ENCODE data around the gene RFX8.

Gene RFX8

DNA sequence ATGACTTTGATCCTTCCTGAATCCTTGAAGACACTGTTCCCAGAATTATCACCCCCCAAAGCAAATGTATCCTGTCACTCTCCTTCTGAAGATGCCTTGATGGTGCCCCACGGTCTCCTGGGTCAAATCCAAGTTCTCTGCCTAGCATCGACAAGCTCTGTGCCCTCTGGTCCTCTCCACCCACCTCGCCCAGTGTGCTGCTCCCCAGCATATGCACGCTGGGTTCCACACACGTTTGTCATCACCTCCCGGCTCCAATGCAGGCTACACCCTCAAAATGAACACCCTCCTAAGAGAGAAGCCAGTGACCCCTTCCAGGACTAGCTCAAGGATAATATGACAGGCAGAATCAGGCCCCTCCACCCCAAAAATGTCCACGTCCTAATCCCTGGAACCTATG lies 48.1 kb downstream of the RFX8 start:
- H3K27me3 ChIP-seq (replicated peaks), result no peaks in the 10 kb centered on the region
- DNase-seq, result no peak
- in situ Hi-C loops (cut with HindIII; ENCODE audit: low pct_ligation_motif_present, low sequenced_read_pairs), result loop anchor here (25.0 kb wide), 1 partner anchor 410 kb away; no protein-coding TSS in a partner anchor
- no peak overlapping the region for H3K4me3 ChIP-seq (ENCODE audit: low read depth, low read length)
- TF ChIP-seq, protein P1, sequence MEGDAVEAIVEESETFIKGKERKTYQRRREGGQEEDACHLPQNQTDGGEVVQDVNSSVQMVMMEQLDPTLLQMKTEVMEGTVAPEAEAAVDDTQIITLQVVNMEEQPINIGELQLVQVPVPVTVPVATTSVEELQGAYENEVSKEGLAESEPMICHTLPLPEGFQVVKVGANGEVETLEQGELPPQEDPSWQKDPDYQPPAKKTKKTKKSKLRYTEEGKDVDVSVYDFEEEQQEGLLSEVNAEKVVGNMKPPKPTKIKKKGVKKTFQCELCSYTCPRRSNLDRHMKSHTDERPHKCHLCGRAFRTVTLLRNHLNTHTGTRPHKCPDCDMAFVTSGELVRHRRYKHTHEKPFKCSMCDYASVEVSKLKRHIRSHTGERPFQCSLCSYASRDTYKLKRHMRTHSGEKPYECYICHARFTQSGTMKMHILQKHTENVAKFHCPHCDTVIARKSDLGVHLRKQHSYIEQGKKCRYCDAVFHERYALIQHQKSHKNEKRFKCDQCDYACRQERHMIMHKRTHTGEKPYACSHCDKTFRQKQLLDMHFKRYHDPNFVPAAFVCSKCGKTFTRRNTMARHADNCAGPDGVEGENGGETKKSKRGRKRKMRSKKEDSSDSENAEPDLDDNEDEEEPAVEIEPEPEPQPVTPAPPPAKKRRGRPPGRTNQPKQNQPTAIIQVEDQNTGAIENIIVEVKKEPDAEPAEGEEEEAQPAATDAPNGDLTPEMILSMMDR (IDR thresholded peaks at IDR 0.05; ENCODE audit: low read depth, low read length, missing control alignments), result no peak
- no peaks in the 10 kb centered on the region for H3K36me3 ChIP-seq (replicated peaks)
- H3K27ac ChIP-seq, result no peak overlapping the region

DNA sequence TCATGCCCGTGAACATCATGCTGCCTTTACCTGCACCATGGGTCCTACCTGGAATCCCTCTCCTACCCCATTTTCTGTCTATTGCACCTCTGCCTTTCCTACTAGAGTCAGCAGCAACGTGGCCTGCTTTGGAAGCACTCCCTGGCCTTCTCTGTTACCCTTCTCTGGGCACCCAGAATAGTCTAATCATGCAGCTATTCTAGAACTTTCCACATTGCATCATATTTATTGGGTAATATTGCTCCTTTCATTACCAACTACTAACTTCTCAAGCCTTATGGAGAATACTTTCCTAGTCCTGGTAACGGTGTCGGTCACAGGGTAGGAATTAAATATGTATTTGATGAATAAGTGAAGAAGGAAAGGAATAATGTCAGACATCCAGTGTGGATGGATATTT lies 54.3 kb downstream of the RFX8 start:
- TF ChIP-seq, protein P1 (IDR thresholded peaks at IDR 0.05; ENCODE audit: low read depth, low read length, missing control alignments), result no peak
- Histone ChIP-seq H3K36me3 (replicated peaks) (no peaks in the 10 kb centered on the region), H3K4me3 (ENCODE audit: low read depth, low read length) (no peak overlapping the region), H3K27me3 (replicated peaks) (no peaks in the 10 kb centered on the region), H3K27ac (no peak overlapping the region)
- DNase-seq, result no peak
- in situ Hi-C loops (cut with HindIII; ENCODE audit: low pct_ligation_motif_present, low sequenced_read_pairs), result no loop called here

DNA sequence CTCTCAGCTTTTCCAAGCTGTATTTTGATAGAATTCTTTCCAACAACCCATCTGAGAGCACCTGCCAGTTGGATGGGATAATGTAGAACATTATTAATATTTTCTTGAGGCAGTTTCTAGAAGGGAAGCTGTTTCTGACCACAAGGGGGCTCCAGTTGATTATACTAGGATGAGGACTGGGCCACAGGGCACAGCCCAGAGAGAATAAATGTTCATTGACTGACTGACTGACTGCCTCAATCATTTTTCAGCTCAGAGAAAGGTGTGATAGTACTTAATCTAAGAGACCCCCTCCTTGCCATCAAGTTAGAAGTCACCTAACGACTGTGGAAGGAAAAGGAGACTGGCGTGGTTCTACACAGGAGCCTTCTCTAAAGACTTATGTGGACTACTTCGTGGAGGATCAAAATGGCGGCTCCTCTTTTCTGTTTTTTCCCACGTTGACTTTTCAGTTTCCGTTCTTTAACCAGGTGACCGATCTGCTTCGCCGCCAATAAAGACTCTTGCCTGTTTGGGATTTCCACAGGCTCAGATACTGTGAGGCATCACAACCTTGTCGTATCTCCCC lies 55.7 kb downstream of the RFX8 start:
- no peak overlapping the region for H3K27ac ChIP-seq
- in situ Hi-C loops (cut with HindIII; ENCODE audit: low pct_ligation_motif_present, low sequenced_read_pairs), result no loop called here
- TF ChIP-seq, protein P1 (IDR thresholded peaks at IDR 0.05; ENCODE audit: low read depth, low read length, missing control alignments), result peak; percentile 78
- no peaks in the 10 kb centered on the region for H3K36me3 ChIP-seq (replicated peaks)
- peak; percentile 71 for DNase-seq
- no peaks in the 10 kb centered on the region for H3K27me3 ChIP-seq (replicated peaks)
- H3K4me3 ChIP-seq (ENCODE audit: low read depth, low read length), result no peak overlapping the region

DNA sequence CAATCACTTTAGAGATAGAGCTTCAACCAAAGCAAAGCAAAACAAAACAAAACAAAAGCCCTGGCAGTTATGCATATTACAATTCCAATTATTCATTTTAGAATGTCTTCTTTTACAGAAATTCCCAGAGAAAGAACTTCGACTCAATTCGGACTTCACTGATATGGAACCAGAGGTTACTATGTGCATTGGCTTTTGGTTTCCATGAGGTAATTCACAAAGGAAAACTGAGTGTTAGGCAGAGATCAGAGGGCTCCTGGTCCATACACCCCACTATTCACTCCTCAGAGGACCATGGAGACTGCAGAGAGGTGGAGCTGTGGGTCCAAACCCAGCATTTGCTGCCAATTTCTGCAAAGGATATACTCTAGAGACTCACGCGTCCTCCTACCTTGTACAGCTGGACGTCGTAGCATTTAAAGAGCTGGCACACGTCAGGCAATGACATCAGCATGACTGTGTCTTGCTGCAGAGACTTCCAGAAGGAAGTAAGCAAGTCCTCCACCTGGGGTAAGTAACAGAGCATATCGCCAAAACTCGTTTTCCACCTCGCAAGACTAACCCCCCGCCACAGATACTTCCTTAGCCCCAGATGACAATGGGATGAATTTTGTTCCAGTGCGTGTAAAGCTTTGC lies 56.3 kb downstream of the RFX8 start:
- H3K4me3 ChIP-seq (ENCODE audit: low read depth, low read length), result no peak overlapping the region
- no peak for DNase-seq

DNA sequence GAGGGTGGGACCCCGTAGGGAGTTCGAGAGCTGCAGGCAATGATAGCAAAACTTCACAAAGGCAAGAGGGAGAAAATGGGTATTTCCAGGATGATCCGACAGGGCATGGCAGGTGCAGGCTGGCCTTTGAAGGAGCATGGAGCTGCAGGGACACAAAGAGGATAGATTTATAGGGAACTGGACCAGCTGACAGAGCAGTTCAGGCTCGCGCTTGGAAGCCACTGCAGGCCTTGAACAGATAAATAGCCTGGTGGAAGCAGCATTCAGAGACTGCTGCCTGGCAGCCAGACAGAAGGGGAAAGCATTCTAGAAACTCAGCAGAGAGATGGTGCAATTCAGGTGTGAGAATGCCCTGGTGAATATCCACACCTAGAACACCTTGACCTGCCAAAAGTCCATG lies 58.3 kb downstream of the RFX8 start:
- TF ChIP-seq, protein P1 (IDR thresholded peaks at IDR 0.05; ENCODE audit: low read depth, low read length, missing control alignments), result no peak
- no peaks in the 10 kb centered on the region for H3K36me3 ChIP-seq (replicated peaks)
- H3K4me3 ChIP-seq (ENCODE audit: low read depth, low read length), result no peak overlapping the region
- H3K27me3 ChIP-seq (replicated peaks), result no peaks in the 10 kb centered on the region
- DNase-seq, result no peak
- no peak overlapping the region for H3K27ac ChIP-seq
- in situ Hi-C loops (cut with HindIII; ENCODE audit: low pct_ligation_motif_present, low sequenced_read_pairs), result no loop called here

More for the DNA sequence above, 56.3 kb downstream of the RFX8 start:
- TF ChIP-seq, protein P1 (IDR thresholded peaks at IDR 0.05; ENCODE audit: low read depth, low read length, missing control alignments), result no peak
- no peak overlapping the region for H3K27ac ChIP-seq
- no peaks in the 10 kb centered on the region for H3K36me3 ChIP-seq (replicated peaks)
- H3K27me3 ChIP-seq (replicated peaks), result no peaks in the 10 kb centered on the region
- in situ Hi-C loops (cut with HindIII; ENCODE audit: low pct_ligation_motif_present, low sequenced_read_pairs), result no loop called here

DNA sequence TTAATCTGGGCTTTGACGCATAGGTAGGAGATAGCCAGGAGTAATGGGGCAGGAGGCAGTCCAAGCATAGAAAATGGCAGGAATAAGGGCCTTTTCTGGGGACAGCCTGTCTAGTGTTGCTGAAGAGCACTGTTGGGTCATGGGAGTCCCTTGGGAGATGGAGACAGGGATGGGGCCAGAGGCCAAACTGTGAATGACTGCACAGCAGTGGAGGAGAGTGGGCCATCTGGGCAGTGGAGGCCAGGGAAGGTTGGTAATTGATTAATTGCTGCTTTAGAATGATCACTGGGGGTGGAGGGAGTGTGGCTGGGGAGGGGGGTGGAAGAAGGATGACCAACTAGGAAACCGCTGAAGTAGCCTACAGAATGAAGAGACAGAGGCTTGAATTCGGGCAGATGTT lies 59.0 kb downstream of the RFX8 start:
- no peak for DNase-seq
- TF ChIP-seq, protein P1 (IDR thresholded peaks at IDR 0.05; ENCODE audit: low read depth, low read length, missing control alignments), result no peak
- Histone ChIP-seq H3K27ac (no peak overlapping the region), H3K36me3 (replicated peaks) (no peaks in the 10 kb centered on the region), H3K27me3 (replicated peaks) (no peaks in the 10 kb centered on the region), H3K4me3 (ENCODE audit: low read depth, low read length) (no peak overlapping the region)
- in situ Hi-C loops (cut with HindIII; ENCODE audit: low pct_ligation_motif_present, low sequenced_read_pairs), result no loop called here
